Mucosa of gallbladder (tissue), 1 donor: ENCODE measurements around the gene PLTP. TPM values are rescaled to one million over a fixed set of nuclear protein-coding genes. Genes with fewer than 3 reads are reported as not detected.
"Not testable (repeated sequence)": the region's sequence is repeated elsewhere in the genome, so short reads cannot be mapped to it uniquely, and the experiment has no call there.

Source experiments
- DNase-seq: peaks from one replicate; pipeline ENCODE4 v3.0.0-alpha.2; 2020; ENCODE audit warnings: low spot score
- total RNA-seq: library from RNA; stranded (reverse); gene quantifications from one replicate; pipeline ENCODE4 v1.2.1, GENCODE V29; 2021
- donor health status: DM: no; HTN: no; CAD: no.

Gene PLTP
- total RNA-seq, 1 donor from 2014 or later: 111 TPM

- DNase-seq: no peak
These were observed 33.7 kb downstream of the PLTP start for GRCh38 chr20:45878076-45878761.

- no peak for DNase-seq
These were observed 37.4 kb downstream of the PLTP start for GRCh38 chr20:45874576-45874975.

GRCh38 chr20:45874104-45874481, 37.9 kb downstream of the PLTP start:
- not testable (repeated sequence) for DNase-seq

GRCh38 chr20:45873409-45874103, 38.4 kb downstream of the PLTP start:
- DNase-seq: no peak

GRCh38 chr20:45872626-45873025, 39.3 kb downstream of the PLTP start:
- DNase-seq: no peak

- DNase-seq: no peak
These were observed 44.2 kb downstream of the PLTP start for GRCh38 chr20:45867819-45868176.

- DNase-seq: no peak
These were observed 44.7 kb downstream of the PLTP start for GRCh38 chr20:45867136-45867818.

GRCh38 chr20:45866454-45866853, 45.5 kb downstream of the PLTP start:
- DNase-seq: no peak

GRCh38 chr20:45863543-45864470, 48.1 kb downstream of the PLTP start:
- no peak for DNase-seq

- DNase-seq: no peak
These were observed 50.5 kb downstream of the PLTP start for GRCh38 chr20:45861221-45862075.

- no peak for DNase-seq
These were observed 51.3 kb downstream of the PLTP start for GRCh38 chr20:45860560-45861220.

GRCh38 chr20:45859916-45860315, 52.0 kb downstream of the PLTP start:
- no peak for DNase-seq

GRCh38 chr20:45857882-45858216, 54.1 kb downstream of the PLTP start:
- DNase-seq: no peak

GRCh38 chr20:45857114-45857881, 54.7 kb downstream of the PLTP start, which contains the start of the genes ACOT8 and ZSWIM3:
TSS of gene ACOT8 (minus strand) at chr20:45857392. CDS start at chr20:45857315, 77 bp downstream.
TSS of gene ZSWIM3 (plus strand) at chr20:45857614. CDS start at chr20:45857826, 212 bp downstream.
- DNase-seq: peak; percentile 100

GRCh38 chr20:45853484-45853883, 58.5 kb downstream of the PLTP start:
- DNase-seq: no peak

- no peak for DNase-seq
These were observed 59.6 kb downstream of the PLTP start for GRCh38 chr20:45852326-45852725.

GRCh38 chr20:45851501-45851900, 60.5 kb downstream of the PLTP start:
- no peak for DNase-seq

- DNase-seq: no peak
These were observed 61.0 kb downstream of the PLTP start for GRCh38 chr20:45850926-45851325.

GRCh38 chr20:45850238-45850637, 61.7 kb downstream of the PLTP start:
- DNase-seq: no peak
